Thoracic aorta (tissue), 2 donors: Measurements from ENCODE around the gene SUPT4H1. TPM values are rescaled to one million over a fixed set of nuclear protein-coding genes. Genes with fewer than 3 reads are reported as not detected.

Experiments
- ATAC-seq: fragments of 150-250 bp; one replicate; pipeline ENCODE4 v1.8.0; 2017; ENCODE audit warnings: low read depth; ENCODE audit not compliant: insufficient number of reproducible peaks, low FRiP score
- DNase-seq: peaks from one replicate; pipeline ENCODE4 v3.0.0-alpha.2; 2020; ENCODE audit warnings: low spot score
- H3K27ac ChIP-seq, 2 donors: fragments of 200-600 bp; sonication (generic); 1 replicate in 1 of 2; 2 replicates in 1 of 2; pipeline ENCODE4 v1.5.1; 2016; ENCODE audit warnings: mild to moderate bottlenecking in 2 of 2, moderate library complexity in 2 of 2
- H3K27me3 ChIP-seq: fragments of 200-600 bp; sonication (generic); replicated peaks from 2 replicates; pipeline ENCODE4 v1.6.0; 2016; ENCODE audit warnings: mild to moderate bottlenecking; ENCODE audit not compliant: insufficient read depth
- H3K36me3 ChIP-seq: fragments of 200-600 bp; sonication (generic); one replicate; pipeline ENCODE4 v1.5.1; 2016
- H3K4me1 ChIP-seq, 2 donors: fragments of 200-600 bp; sonication (generic); 1 replicate in 1 of 2; 2 replicates in 1 of 2; pipeline versions ENCODE4 v1.5.1 to v1.6.0; 2016; ENCODE audit warnings: low read depth in 2 of 2, mild to moderate bottlenecking in 1 of 2; ENCODE audit not compliant: control insufficient read depth in 1 of 2
- H3K4me3 ChIP-seq: fragments of 200-600 bp; sonication (generic); 2 replicates; pipeline ENCODE4 v1.5.1; 2016; ENCODE audit warnings: mild to moderate bottlenecking
- H3K9me3 ChIP-seq: fragments of 200-600 bp; sonication (generic); 2 replicates; pipeline ENCODE4 v1.5.1; 2016
- total RNA-seq, 2 donors: library from RNA; depleted of rRNA; stranded (reverse); fragments of >200 nt; gene quantifications; one replicate each; pipeline versions ENCODE4 v1.1.0 to v1.2.3, GENCODE V29; 2016
- TF ChIP-seq, protein P1 (sequence below): fragments of 200-600 bp; sonication (generic); IDR thresholded peaks from one replicate; pipeline ENCODE4 v1.5.1; 2019; ENCODE audit warnings: antibody characterized with exemption

The SUPT4H1 gene
- total RNA-seq, 2 donors from 2014 or later, result 30.6 to 37.3 TPM

DNA sequence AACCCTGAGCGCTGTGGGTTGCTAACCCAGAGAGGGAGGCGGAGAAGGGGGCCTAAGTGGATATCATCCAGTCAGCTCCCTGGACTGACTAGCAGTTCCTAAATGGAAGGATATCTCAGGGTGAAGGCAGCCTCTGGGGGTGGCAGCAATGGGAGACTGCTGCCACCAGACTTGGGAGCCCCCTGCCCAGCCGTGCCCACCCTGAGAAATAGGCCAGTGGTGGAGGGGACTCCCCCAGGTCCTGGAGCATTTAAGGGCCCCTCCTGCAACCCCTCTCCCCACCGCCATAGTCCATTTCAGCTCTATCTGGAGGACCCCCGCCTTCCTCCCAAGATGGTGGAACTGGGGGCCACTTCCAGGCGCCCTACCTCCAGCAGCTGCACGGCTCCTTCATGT, 31.8 kb downstream of the SUPT4H1 start:
- Histone ChIP-seq H3K27ac (no peak overlapping the region), H3K9me3 (no peaks in the 10 kb centered on the region), H3K36me3 (no peaks in the 10 kb centered on the region), H3K27me3 (no peaks in the 10 kb centered on the region), H3K4me1 (peaks cover 4 to 19% of the 10 kb centered on the region in 2 donors), H3K4me3 (no peak overlapping the region)
- TF ChIP-seq, protein P1, sequence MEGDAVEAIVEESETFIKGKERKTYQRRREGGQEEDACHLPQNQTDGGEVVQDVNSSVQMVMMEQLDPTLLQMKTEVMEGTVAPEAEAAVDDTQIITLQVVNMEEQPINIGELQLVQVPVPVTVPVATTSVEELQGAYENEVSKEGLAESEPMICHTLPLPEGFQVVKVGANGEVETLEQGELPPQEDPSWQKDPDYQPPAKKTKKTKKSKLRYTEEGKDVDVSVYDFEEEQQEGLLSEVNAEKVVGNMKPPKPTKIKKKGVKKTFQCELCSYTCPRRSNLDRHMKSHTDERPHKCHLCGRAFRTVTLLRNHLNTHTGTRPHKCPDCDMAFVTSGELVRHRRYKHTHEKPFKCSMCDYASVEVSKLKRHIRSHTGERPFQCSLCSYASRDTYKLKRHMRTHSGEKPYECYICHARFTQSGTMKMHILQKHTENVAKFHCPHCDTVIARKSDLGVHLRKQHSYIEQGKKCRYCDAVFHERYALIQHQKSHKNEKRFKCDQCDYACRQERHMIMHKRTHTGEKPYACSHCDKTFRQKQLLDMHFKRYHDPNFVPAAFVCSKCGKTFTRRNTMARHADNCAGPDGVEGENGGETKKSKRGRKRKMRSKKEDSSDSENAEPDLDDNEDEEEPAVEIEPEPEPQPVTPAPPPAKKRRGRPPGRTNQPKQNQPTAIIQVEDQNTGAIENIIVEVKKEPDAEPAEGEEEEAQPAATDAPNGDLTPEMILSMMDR, result no peak
- no peak for ATAC-seq
- no peak for DNase-seq

DNA sequence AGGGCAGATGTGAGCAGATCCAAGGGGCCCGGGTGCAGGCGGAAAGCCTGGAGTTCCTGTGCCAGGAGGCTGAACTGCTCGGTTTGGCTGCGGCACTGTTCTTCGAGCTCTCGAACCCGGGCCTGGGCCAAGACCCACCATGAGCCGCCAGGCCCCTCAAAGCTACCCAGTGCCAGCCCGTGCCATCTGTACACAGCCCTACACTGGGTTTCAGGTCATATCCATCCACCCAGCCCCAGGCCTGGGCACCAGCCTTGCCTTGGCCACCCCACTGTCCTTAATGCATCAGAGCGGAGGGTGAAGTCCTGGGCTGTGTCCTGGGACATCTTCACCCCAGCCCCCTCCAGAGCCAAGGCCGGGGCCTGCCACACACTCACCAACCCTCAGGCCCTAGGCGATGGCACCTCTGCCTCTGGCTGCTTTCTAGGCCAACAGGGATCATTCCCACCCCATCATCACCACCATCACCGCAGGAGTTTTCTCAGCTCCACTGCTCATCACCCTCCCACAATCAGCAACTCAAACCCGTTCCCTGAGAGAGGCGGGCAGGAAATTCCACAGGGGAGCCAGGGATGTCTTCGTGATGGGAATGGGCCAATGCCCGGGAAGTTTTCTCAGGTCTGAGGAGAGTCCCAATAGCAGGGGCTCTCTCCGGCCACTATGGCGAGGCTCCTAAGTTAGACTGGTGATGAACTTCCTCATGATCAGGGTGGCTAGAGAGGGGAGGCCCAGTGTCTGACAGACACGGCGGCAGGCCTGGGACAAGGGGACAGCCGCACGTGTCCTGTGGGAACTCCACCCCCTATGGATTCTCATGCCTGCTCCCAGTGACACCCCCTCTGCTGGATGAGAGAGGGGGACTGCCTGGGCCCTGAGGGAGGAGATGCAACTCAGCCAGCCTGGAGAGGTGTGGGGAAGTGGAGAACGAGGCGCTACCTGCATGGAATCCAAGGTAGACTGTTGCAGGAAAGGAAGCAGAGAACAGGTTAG, 32.5 kb downstream of the SUPT4H1 start:
- TF ChIP-seq, protein P1, result no peak
- H3K4me3 ChIP-seq, result no peak overlapping the region
- no peak overlapping the region for H3K27ac ChIP-seq
- H3K4me1 ChIP-seq, result peaks cover 0 to 12% of the 10 kb centered on the region in 2 donors
- ATAC-seq, result no peak
- H3K36me3 ChIP-seq, result no peaks in the 10 kb centered on the region
- DNase-seq, result no peak
- H3K27me3 ChIP-seq, result no peaks in the 10 kb centered on the region
- no peaks in the 10 kb centered on the region for H3K9me3 ChIP-seq

DNA sequence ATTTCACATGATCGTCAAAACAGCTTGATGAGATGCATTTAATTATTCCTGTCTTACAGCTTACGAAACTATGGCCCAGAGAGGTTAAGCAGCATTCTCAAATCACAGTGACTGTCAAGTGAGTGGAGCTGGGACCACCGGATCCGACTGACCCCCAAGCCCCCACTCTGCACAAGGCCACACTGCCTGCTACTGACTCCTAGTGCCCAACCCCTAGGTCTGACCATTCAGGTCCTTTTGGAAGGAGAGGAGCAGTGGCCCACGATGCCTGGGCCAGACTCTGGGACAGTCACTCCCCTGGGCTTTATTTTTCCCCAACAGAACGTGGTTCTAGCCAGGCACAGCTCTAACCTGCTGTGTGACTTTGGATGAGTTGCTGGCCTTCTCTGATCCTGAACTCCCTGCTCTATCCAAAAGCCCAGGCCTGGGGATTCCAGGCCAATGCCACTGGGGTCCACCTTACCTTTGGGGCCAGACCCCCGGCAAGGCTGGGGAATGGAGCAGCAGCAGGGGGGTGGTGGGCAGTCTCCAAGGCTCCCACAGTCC, 33.3 kb downstream of the SUPT4H1 start:
- H3K36me3 ChIP-seq, result no peaks in the 10 kb centered on the region
- no peak for DNase-seq
- peaks cover 0 to 6% of the 10 kb centered on the region in 2 donors for H3K4me1 ChIP-seq
- H3K27ac ChIP-seq, result no peak overlapping the region
- no peak overlapping the region for H3K4me3 ChIP-seq
- no peaks in the 10 kb centered on the region for H3K9me3 ChIP-seq
- H3K27me3 ChIP-seq, result no peaks in the 10 kb centered on the region
- TF ChIP-seq, protein P1, result no peak
- no peak for ATAC-seq

DNA sequence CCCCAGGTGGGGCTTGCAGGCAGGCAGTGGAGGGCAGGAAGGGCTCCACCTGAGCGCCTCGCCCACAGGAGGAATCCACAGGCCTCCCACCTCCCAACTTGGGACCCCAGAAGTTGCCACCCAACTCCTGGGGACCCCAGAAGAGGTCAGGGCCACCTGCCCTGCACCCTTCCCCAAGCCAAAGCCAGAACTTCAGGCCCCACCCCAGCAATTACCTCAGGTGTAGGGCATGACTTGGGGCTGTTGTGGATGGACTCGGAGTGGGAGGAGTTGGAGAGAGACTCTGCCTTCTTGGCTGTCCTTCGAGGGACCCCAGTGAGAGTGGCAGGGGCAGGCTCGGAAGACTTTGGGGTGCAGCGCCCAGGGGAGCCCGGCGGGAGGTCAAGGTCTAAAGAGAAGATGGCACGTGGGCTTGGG, 33.9 kb downstream of the SUPT4H1 start:
- ATAC-seq, result no peak
- Histone ChIP-seq H3K36me3 (no peaks in the 10 kb centered on the region), H3K27ac (no peak overlapping the region), H3K4me3 (no peak overlapping the region), H3K27me3 (no peaks in the 10 kb centered on the region), H3K9me3 (no peaks in the 10 kb centered on the region), H3K4me1 (no peaks in the 10 kb centered on the region)
- DNase-seq, result no peak
- TF ChIP-seq, protein P1, result no peak

DNA sequence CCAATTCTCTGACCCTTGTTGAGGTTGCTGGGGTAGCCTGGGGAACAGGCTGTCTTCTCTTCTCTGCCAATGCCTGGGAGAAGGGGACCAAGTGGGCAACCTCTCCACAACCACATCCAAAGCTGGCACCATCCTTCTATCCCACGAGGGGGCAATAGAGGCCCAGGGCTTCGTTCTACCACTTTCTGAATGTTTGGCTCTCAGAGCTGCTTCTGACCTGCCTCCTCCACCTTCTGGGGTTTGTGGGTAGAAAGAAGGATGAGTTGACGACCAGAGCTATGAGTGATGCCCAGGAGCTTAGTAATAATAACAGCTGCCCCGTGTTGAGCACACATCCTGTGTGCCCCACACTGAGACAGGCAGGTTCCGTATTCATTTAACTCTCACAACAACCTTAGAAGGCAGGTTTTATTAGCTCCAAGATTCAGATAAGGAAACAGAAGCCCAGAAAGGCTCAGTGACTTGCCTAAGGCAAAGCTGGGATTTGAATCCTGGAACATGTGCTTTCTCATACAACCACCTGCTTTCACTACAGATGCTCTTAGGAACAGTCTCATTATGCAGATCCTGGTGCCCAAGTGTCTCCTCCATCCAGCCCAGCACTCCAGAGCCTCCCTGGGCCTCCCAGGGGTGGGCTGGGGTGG, 34.5 kb downstream of the SUPT4H1 start:
- Histone ChIP-seq H3K4me1 (no peaks in the 10 kb centered on the region), H3K9me3 (no peaks in the 10 kb centered on the region), H3K27ac (no peak overlapping the region), H3K36me3 (no peaks in the 10 kb centered on the region), H3K27me3 (no peaks in the 10 kb centered on the region), H3K4me3 (no peak overlapping the region)
- TF ChIP-seq, protein P1, result no peak
- DNase-seq, result no peak
- no peak for ATAC-seq
